Measurements from ENCODE around the gene MGAT4A. TPM values are rescaled to one million over a fixed set of nuclear protein-coding genes. Genes with fewer than 3 reads are reported as not detected.

Gene MGAT4A
- total and polyA plus RNA-seq, 8 donors = 14.1 to 72.1 (median 56.7) TPM

DNA sequence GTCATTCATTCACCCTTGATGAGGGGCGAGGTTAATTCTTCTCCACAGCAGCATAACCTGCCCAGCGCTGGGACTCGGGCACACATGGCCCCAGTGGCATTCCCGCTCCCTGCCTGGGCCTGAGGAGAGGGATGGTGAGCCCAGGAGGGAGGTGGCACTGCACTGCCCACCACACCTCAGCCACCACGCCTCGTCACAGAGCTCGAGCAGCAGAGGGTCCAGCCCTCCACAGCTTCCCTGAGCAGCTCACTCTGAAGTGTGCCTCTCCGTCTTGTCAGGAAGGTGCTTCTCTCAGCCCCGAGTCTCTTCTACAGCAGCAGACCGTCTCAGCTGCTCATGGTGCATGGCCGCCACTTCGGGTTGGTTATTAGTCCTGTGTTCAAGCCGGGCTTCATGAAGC lies 157.5 kb downstream of the MGAT4A start:
- no peaks in the 10 kb centered on the region for H3K27me3 ChIP-seq
- H3K4me3 ChIP-seq = no peak overlapping the region
- 89 to 91% methylated on average over 13 of the region's 13 CpGs for WGBS, 2 donors
- no peaks in the 10 kb centered on the region for H3K4me1 ChIP-seq
- TF ChIP-seq, protein P1, sequence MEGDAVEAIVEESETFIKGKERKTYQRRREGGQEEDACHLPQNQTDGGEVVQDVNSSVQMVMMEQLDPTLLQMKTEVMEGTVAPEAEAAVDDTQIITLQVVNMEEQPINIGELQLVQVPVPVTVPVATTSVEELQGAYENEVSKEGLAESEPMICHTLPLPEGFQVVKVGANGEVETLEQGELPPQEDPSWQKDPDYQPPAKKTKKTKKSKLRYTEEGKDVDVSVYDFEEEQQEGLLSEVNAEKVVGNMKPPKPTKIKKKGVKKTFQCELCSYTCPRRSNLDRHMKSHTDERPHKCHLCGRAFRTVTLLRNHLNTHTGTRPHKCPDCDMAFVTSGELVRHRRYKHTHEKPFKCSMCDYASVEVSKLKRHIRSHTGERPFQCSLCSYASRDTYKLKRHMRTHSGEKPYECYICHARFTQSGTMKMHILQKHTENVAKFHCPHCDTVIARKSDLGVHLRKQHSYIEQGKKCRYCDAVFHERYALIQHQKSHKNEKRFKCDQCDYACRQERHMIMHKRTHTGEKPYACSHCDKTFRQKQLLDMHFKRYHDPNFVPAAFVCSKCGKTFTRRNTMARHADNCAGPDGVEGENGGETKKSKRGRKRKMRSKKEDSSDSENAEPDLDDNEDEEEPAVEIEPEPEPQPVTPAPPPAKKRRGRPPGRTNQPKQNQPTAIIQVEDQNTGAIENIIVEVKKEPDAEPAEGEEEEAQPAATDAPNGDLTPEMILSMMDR (IDR thresholded peaks at IDR 0.05) = no peak
- intact Hi-C loops (cut with DNase I) = no loop called here
- H3K36me3 ChIP-seq = no peaks in the 10 kb centered on the region
- no peak for FAIRE-seq
- no peak for DNase-seq
- no peaks in the 10 kb centered on the region for H3K9me3 ChIP-seq
- ATAC-seq = no peak
- no peak overlapping the region for H3K27ac ChIP-seq

DNA sequence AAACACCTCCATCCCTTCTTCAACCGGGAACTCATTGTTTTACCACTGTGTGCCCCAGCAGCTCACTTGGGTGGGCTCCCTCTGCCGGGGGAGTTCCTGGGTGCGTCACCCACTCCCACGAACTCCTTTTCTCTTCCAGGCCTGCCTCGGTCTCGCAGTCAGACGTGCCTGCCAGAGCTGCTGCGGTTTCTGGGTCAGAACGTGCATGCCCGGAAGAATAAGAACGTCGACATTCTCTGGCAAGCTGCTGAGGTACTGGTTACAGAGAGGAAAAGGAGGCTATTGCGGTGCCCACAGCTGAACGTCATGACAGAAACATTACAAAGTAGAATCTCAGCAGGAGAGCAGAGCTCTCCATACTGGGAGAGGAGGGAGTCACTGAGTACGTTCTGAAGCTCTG lies 158.3 kb downstream of the MGAT4A start:
- no peaks in the 10 kb centered on the region for H3K27me3 ChIP-seq
- intact Hi-C loops (cut with DNase I) = no loop called here
- H3K4me3 ChIP-seq = no peak overlapping the region
- 87 to 91% methylated on average over 15 of the region's 15 CpGs for WGBS, 2 donors
- TF ChIP-seq, protein P1 (IDR thresholded peaks at IDR 0.05) = no peak
- no peaks in the 10 kb centered on the region for H3K9me3 ChIP-seq
- H3K4me1 ChIP-seq = no peaks in the 10 kb centered on the region
- H3K27ac ChIP-seq = no peak overlapping the region
- ATAC-seq = no peak
- H3K36me3 ChIP-seq = no peaks in the 10 kb centered on the region
- no peak for DNase-seq
- no peak for FAIRE-seq

DNA sequence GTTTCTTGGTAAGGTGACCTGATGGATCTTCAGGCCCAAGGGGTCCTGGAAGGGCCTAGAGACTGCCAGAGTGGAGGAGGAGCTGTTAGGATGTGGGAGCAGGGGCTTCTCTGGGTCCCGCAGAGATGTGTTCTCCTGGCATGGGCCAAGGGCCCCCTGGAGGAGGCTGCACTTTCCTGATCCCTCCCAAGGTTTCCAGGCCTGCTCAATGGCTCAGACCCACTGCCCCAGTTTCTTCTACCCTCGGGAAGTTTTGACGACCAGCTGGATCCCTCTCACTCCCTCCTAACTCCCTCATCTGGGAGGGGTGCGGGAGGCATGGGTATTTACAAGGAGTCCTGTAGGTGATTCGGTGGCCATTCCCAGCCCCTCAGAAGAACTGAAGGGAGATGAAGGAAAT lies 158.7 kb downstream of the MGAT4A start:
- FAIRE-seq = no peak
- intact Hi-C loops (cut with DNase I) = no loop called here
- no peak for ATAC-seq
- H3K27ac ChIP-seq = no peak overlapping the region
- no peak overlapping the region for H3K4me3 ChIP-seq
- WGBS, 2 donors = 81% methylated on average over 5 of the region's 5 CpGs
- no peaks in the 10 kb centered on the region for H3K27me3 ChIP-seq
- no peaks in the 10 kb centered on the region for H3K36me3 ChIP-seq
- H3K9me3 ChIP-seq = no peaks in the 10 kb centered on the region
- TF ChIP-seq, protein P1 (IDR thresholded peaks at IDR 0.05) = no peak
- H3K4me1 ChIP-seq = no peaks in the 10 kb centered on the region
- no peak for DNase-seq

DNA sequence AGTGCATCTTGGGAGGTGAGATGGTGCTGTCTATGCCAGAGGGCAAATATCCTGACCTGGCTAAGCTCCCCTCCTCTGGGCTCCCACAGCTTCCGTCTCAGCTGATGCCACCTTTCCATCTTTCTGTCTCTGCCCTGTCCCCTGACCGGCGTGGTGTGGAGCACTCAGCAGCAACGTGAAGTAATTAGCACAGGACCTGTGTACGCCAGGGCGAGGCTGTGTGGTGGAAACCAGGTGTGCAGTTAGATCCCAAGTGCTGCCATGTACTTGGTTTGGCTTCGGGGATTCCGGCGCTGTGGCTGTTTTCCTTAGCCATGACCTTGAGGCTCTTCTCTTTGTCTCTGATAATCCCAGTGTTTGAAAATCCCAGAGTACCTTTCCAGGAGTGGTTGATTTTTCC lies 159.1 kb downstream of the MGAT4A start:
- TF ChIP-seq, protein P1 (IDR thresholded peaks at IDR 0.05) = no peak
- Histone ChIP-seq H3K27ac (no peak overlapping the region), H3K4me1 (no peaks in the 10 kb centered on the region), H3K27me3 (no peaks in the 10 kb centered on the region), H3K9me3 (no peaks in the 10 kb centered on the region), H3K36me3 (no peaks in the 10 kb centered on the region), H3K4me3 (no peak overlapping the region)
- ATAC-seq = no peak
- 86 to 88% methylated on average over 9 of the region's 9 CpGs for WGBS, 2 donors
- no peak for DNase-seq
- no peak for FAIRE-seq
- intact Hi-C loops (cut with DNase I) = no loop called here

GRCh38 chr2:98571121-98571701 lies 159.7 kb downstream of the MGAT4A start:
- DNase-seq (no peak), FAIRE-seq (no peak), ATAC-seq (no peak)
- no peaks in the 10 kb centered on the region for H3K4me1 ChIP-seq
- peaks cover 0 to 4% (median 0%) of the 10 kb centered on the region in 3 donors for H3K36me3 ChIP-seq
- intact Hi-C loops (cut with DNase I) = no loop called here
- H3K9me3 ChIP-seq = no peaks in the 10 kb centered on the region
- H3K4me3 ChIP-seq = no peak overlapping the region
- H3K27ac ChIP-seq = no peak overlapping the region
- TF ChIP-seq, protein P1 (IDR thresholded peaks at IDR 0.05) = no peak
- no peaks in the 10 kb centered on the region for H3K27me3 ChIP-seq
- WGBS, 2 donors = 91 to 92% methylated on average over 13 of the region's 13 CpGs
